Measurements from ENCODE around the gene KHDRBS1. TPM values are rescaled to one million over a fixed set of nuclear protein-coding genes. Genes with fewer than 3 reads are reported as not detected.
"Not testable (repeated sequence)": the region's sequence is repeated elsewhere in the genome, so short reads cannot be mapped to it uniquely, and the experiment has no call there.

The KHDRBS1 gene
- total RNA-seq = 59.6 TPM
- long read RNA-seq, transcript KHDRBS1-202 (9 exons, 2,757 nt) = major isoform, 101 of 112 reads
- long read RNA-seq, partial matches to known transcripts = 6 of 112 reads
- long read RNA-seq, other reads (novel, unspliced or antisense) = 4 of 112 reads

GRCh38 chr1:32013386-32014198 is at the start of gene KHDRBS1:
KHDRBS1 (plus strand) TSS chr1:32013868; CDS start chr1:32013996, 128 bp downstream.
- ATAC-seq (peak; percentile 97), DNase-seq (ENCODE audit: missing footprints) (peak; percentile 99)
- intact Hi-C loops (cut with DNase I) = loop anchor here (10.0 kb wide), 1 partner anchor 51 kb away; no protein-coding TSS in a partner anchor

- DNase-seq (ENCODE audit: missing footprints) (no peak), ATAC-seq (no peak)
- intact Hi-C loops (cut with DNase I) = no loop called here
Observed at GRCh38 chr1:31970873-31971272, 42.8 kb upstream of the KHDRBS1 start.

GRCh38 chr1:31976401-31976800 is 37.3 kb upstream of the KHDRBS1 start:
- DNase-seq (ENCODE audit: missing footprints) = no peak
- intact Hi-C loops (cut with DNase I) = no loop called here
- ATAC-seq = no peak

- DNase-seq (ENCODE audit: missing footprints) = no peak
- intact Hi-C loops (cut with DNase I) = no loop called here
- peak; percentile 77 for ATAC-seq
Observed at GRCh38 chr1:31977385-31978131, 36.1 kb upstream of the KHDRBS1 start.

GRCh38 chr1:31978843-31979400 is 34.7 kb upstream of the KHDRBS1 start:
- DNase-seq (ENCODE audit: missing footprints) (no peak), ATAC-seq (no peak)
- intact Hi-C loops (cut with DNase I) = no loop called here

- no peak for ATAC-seq
- intact Hi-C loops (cut with DNase I) = no loop called here
- no peak for DNase-seq (ENCODE audit: missing footprints)
Observed at GRCh38 chr1:31980835-31981455, 32.7 kb upstream of the KHDRBS1 start.

GRCh38 chr1:31981456-31981839 is 32.2 kb upstream of the KHDRBS1 start:
- no peak for ATAC-seq
- intact Hi-C loops (cut with DNase I) = no loop called here

GRCh38 chr1:31981972-31982371 is 31.7 kb upstream of the KHDRBS1 start:
- ATAC-seq (no peak), DNase-seq (ENCODE audit: missing footprints) (no peak)
- intact Hi-C loops (cut with DNase I) = no loop called here

More at GRCh38 chr1:31981456-31981839, 32.2 kb upstream of the KHDRBS1 start:
- DNase-seq (ENCODE audit: missing footprints) = no peak

- intact Hi-C loops (cut with DNase I) = no loop called here
- ATAC-seq = peak; percentile 71
- no peak for DNase-seq (ENCODE audit: missing footprints)
Observed at GRCh38 chr1:31984419-31985347, 29.0 kb upstream of the KHDRBS1 start.

- ATAC-seq (no peak), DNase-seq (ENCODE audit: missing footprints) (no peak)
- intact Hi-C loops (cut with DNase I) = no loop called here
Observed at GRCh38 chr1:31985430-31985829, 28.2 kb upstream of the KHDRBS1 start.

- DNase-seq (ENCODE audit: missing footprints) (no peak), ATAC-seq (no peak)
- intact Hi-C loops (cut with DNase I) = no loop called here
Observed at GRCh38 chr1:31987135-31987619, 26.5 kb upstream of the KHDRBS1 start.

- intact Hi-C loops (cut with DNase I) = no loop called here
- ATAC-seq = no peak
- DNase-seq (ENCODE audit: missing footprints) = no peak
Observed at GRCh38 chr1:31989964-31990363, 23.7 kb upstream of the KHDRBS1 start.

GRCh38 chr1:31991182-31991581 is 22.5 kb upstream of the KHDRBS1 start:
- ATAC-seq (peak; percentile 94), DNase-seq (ENCODE audit: missing footprints) (no peak)
- intact Hi-C loops (cut with DNase I) = no loop called here

- intact Hi-C loops (cut with DNase I) = no loop called here
- ATAC-seq = no peak
- no peak for DNase-seq (ENCODE audit: missing footprints)
Observed at GRCh38 chr1:31995263-31995662, 18.4 kb upstream of the KHDRBS1 start.

GRCh38 chr1:31996121-31996520 is 17.5 kb upstream of the KHDRBS1 start:
- DNase-seq (ENCODE audit: missing footprints); ATAC-seq; intact Hi-C loops (cut with DNase I): not testable (repeated sequence)

- intact Hi-C loops (cut with DNase I) = no loop called here
Observed at GRCh38 chr1:32001863-32002262, 11.8 kb upstream of the KHDRBS1 start.

GRCh38 chr1:32002285-32002684 is 11.4 kb upstream of the KHDRBS1 start:
- intact Hi-C loops (cut with DNase I) = not testable (repeated sequence)

More at GRCh38 chr1:32001863-32002262, 11.8 kb upstream of the KHDRBS1 start:
- ATAC-seq (no peak), DNase-seq (ENCODE audit: missing footprints) (no peak)

GRCh38 chr1:32005522-32005921 is 8.1 kb upstream of the KHDRBS1 start:
- intact Hi-C loops (cut with DNase I) = no loop called here
- no peak for ATAC-seq
- no peak for DNase-seq (ENCODE audit: missing footprints)

More at GRCh38 chr1:32002285-32002684, 11.4 kb upstream of the KHDRBS1 start:
- ATAC-seq; DNase-seq (ENCODE audit: missing footprints): not testable (repeated sequence)

All from Right ventricle myocardium inferior (tissue), 1 donor.